ENCODE data around the gene CACHD1.
"Not testable (repeated sequence)": the region's sequence is repeated elsewhere in the genome, so short reads cannot be mapped to it uniquely, and the experiment has no call there.

CACHD1 gene

GRCh38 chr1:64699327-64699726 is 229.4 kb downstream of the CACHD1 start:
- Histone ChIP-seq H3K27ac (replicated peaks) (no peak overlapping the region), H3K27me3 (ENCODE audit: insufficient read depth, poor library complexity, severe bottlenecking) (no peaks in the 10 kb centered on the region), H3K4me3 (replicated peaks; ENCODE audit: insufficient read depth, low read length) (no peak overlapping the region)
- DNase-seq (ENCODE audit: low read depth in 1 of 2, low spot score in 1 of 2), result no peak
- TF ChIP-seq POLR2AphosphoS5 (IDR thresholded peaks at IDR 0.05; ENCODE audit: low read depth), result no peak
- no peak for TF ChIP-seq CTCF (IDR thresholded peaks at IDR 0.05; ENCODE audit: insufficient read depth, low read length)
- no peak for TF ChIP-seq REST (IDR thresholded peaks at IDR 0.05; ENCODE audit: insufficient replicate concordance, low read depth)
- no peak for TF ChIP-seq SPI1 (IDR thresholded peaks at IDR 0.05; ENCODE audit: borderline replicate concordance, low read depth)
- TF ChIP-seq GABPA (IDR thresholded peaks at IDR 0.05; ENCODE audit: low read depth), result no peak

GRCh38 chr1:64701071-64701470 is 231.1 kb downstream of the CACHD1 start:
- Histone ChIP-seq H3K27me3 (ENCODE audit: insufficient read depth, poor library complexity, severe bottlenecking) (peaks cover 2% of the 10 kb centered on the region), H3K27ac (replicated peaks) (no peak overlapping the region), H3K4me3 (replicated peaks; ENCODE audit: insufficient read depth, low read length) (no peak overlapping the region)
- TF ChIP-seq SPI1 (IDR thresholded peaks at IDR 0.05; ENCODE audit: borderline replicate concordance, low read depth), result no peak
- TF ChIP-seq GABPA (IDR thresholded peaks at IDR 0.05; ENCODE audit: low read depth), result no peak
- TF ChIP-seq REST (IDR thresholded peaks at IDR 0.05; ENCODE audit: insufficient replicate concordance, low read depth), result no peak
- TF ChIP-seq POLR2AphosphoS5 (IDR thresholded peaks at IDR 0.05; ENCODE audit: low read depth), result no peak
- no peak for TF ChIP-seq CTCF (IDR thresholded peaks at IDR 0.05; ENCODE audit: insufficient read depth, low read length)
- no peak for DNase-seq (ENCODE audit: low read depth in 1 of 2, low spot score in 1 of 2)

GRCh38 chr1:64701886-64702285 is 232.0 kb downstream of the CACHD1 start:
- no peak for TF ChIP-seq POLR2AphosphoS5 (IDR thresholded peaks at IDR 0.05; ENCODE audit: low read depth)
- TF ChIP-seq REST (IDR thresholded peaks at IDR 0.05; ENCODE audit: insufficient replicate concordance, low read depth), result no peak
- no peak for TF ChIP-seq GABPA (IDR thresholded peaks at IDR 0.05; ENCODE audit: low read depth)
- TF ChIP-seq CTCF (IDR thresholded peaks at IDR 0.05; ENCODE audit: insufficient read depth, low read length), result no peak
- no peak for TF ChIP-seq SPI1 (IDR thresholded peaks at IDR 0.05; ENCODE audit: borderline replicate concordance, low read depth)
- H3K27ac ChIP-seq (replicated peaks), result no peak overlapping the region
- no peak overlapping the region for H3K4me3 ChIP-seq (replicated peaks; ENCODE audit: insufficient read depth, low read length)
- no peak for DNase-seq (ENCODE audit: low read depth in 1 of 2, low spot score in 1 of 2)
- H3K27me3 ChIP-seq (ENCODE audit: insufficient read depth, poor library complexity, severe bottlenecking), result peaks cover 2% of the 10 kb centered on the region

- H3K27me3 ChIP-seq (ENCODE audit: insufficient read depth, poor library complexity, severe bottlenecking); DNase-seq (ENCODE audit: low read depth in 1 of 2, low spot score in 1 of 2); H3K27ac ChIP-seq (replicated peaks); H3K4me3 ChIP-seq (replicated peaks; ENCODE audit: insufficient read depth, low read length): not testable (repeated sequence)
These were observed 232.7 kb downstream of the CACHD1 start for GRCh38 chr1:64702670-64703069.

All from HL-60 (cell line).